Endodermal cell (in vitro differentiated cells): ENCODE results near the gene PPIL4. TPM values are rescaled to one million over a fixed set of nuclear protein-coding genes. Genes with fewer than 3 reads are reported as not detected.

Source experiments
- DNase-seq: peaks from one replicate; pipeline ENCODE4 v3.0.0-alpha.2; 2017
- H3K27ac ChIP-seq: 2 replicates; pipeline ENCODE4 v1.5.1; 2013; ENCODE audit warnings: mild to moderate bottlenecking, low read depth, low read length, moderate library complexity
- H3K27me3 ChIP-seq: 2 replicates; pipeline ENCODE4 v1.6.1; 2013; ENCODE audit warnings: mild to moderate bottlenecking, low read length, moderate library complexity; ENCODE audit not compliant: insufficient read depth, control insufficient read depth, poor library complexity, severe bottlenecking
- H3K36me3 ChIP-seq: 2 replicates; pipeline ENCODE4 v1.7.0; 2013; ENCODE audit warnings: mild to moderate bottlenecking, low read length, moderate library complexity; ENCODE audit not compliant: control insufficient read depth, insufficient read depth
- H3K4me1 ChIP-seq: one replicate; pipeline ENCODE4 v1.7.0; 2013; ENCODE audit warnings: low read length; ENCODE audit not compliant: control insufficient read depth, insufficient read depth
- H3K4me3 ChIP-seq: 2 replicates; pipeline ENCODE4 v1.5.1; 2013; ENCODE audit warnings: mild to moderate bottlenecking, low read length, moderate library complexity
- H3K9ac ChIP-seq: 2 replicates; pipeline ENCODE4 v1.6.1; 2013; ENCODE audit warnings: mild to moderate bottlenecking, low read length, moderate library complexity; ENCODE audit not compliant: poor library complexity, severe bottlenecking; ENCODE audit errors: extremely low read depth
- H3K9me3 ChIP-seq: 2 replicates; pipeline ENCODE4 v1.6.1; 2013; ENCODE audit warnings: mild to moderate bottlenecking, low read length, moderate library complexity; ENCODE audit not compliant: control insufficient read depth
- H3K27ac Mint-ChIP-seq: 2 replicates; pipeline ENCODE4 v1.8.0; 2020; ENCODE audit warnings: mixed read lengths
- H3K27me3 Mint-ChIP-seq: 2 replicates; pipeline ENCODE4 v1.8.0; 2021; ENCODE audit warnings: mild to moderate bottlenecking, mixed read lengths; ENCODE audit not compliant: insufficient read depth
- H3K36me3 Mint-ChIP-seq: 2 replicates; pipeline ENCODE4 v1.8.0; 2020; ENCODE audit warnings: low read depth, mixed read lengths
- H3K4me1 Mint-ChIP-seq: 2 replicates; pipeline ENCODE4 v1.8.0; 2020; ENCODE audit warnings: mixed read lengths
- H3K4me3 Mint-ChIP-seq: 2 replicates; pipeline ENCODE4 v1.8.0; 2020; ENCODE audit warnings: mild to moderate bottlenecking, moderate library complexity, mixed read lengths
- H3K9me3 Mint-ChIP-seq: 2 replicates; pipeline ENCODE4 v1.8.0; 2020; ENCODE audit warnings: mild to moderate bottlenecking, mixed read lengths
- WGBS, 2 experiments: methylation state at CpG; one replicate each; pipeline versions ENCODE4 v1.1.5 to v1.1.7; 2013; ENCODE audit warnings: missing lambda C conversion rate in 2 of 2, mixed read lengths in 1 of 2; ENCODE audit not compliant: insufficient coverage in 1 of 2, insufficient read length in 1 of 2; 5-methylcytosine and 5-hydroxymethylcytosine counted together
- total RNA-seq, 2 donors: library from RNA; stranded (reverse); fragmentation: NEBNext Ultra II Directional in 1 of 2; extraction: Animal tissue kit (Norgen Biotek cat#: 25700) in 1 of 2; gene quantifications; 2 replicates in 1 of 2; 3 replicates in 1 of 2; pipeline ENCODE4 v1.2.1, GENCODE V29; 2021
- TF ChIP-seq, protein P1 (sequence below): fragments of 200-600 bp; sonication (generic); conservative IDR thresholded peaks from 2 replicates; pipeline ENCODE4 v1.5.0; 2021; ENCODE audit warnings: antibody characterized with exemption, mild to moderate bottlenecking

Gene PPIL4
- total RNA-seq, 2 donors from 2014 or later = 35.8 to 41.7 TPM

GRCh38 chr6:149586149-149586548 lies 40.3 kb upstream of the PPIL4 start:
- H3K27ac Mint-ChIP-seq = no peak overlapping the region

DNA sequence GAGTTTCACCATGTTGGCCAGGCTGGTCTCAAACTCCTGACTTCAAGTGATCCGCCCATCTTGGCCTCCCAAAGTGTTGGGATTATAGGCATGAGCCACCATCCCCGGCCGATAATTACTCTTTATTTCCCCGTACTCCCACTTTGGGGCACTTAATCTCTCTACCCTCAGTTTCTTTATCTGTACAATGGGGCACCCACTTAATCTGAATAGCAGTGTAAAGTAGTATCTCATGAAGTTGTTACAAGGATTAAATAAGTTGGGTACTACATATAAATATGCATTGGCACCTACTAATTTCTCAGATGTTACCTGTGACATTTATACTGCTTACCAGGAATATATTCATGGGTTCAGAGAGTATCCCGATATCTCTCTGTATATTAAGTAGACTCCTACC lies 35.5 kb upstream of the PPIL4 start:
- 88 to 90% methylated on average over 4 to 5 of the region's 5 CpGs for WGBS, 2 experiments
- Mint-ChIP-seq H3K27ac (no peak overlapping the region), H3K9me3 (no peaks in the 10 kb centered on the region), H3K4me3 (no peak overlapping the region), H3K36me3 (peaks cover 59% of the 10 kb centered on the region), H3K27me3 (no peaks in the 10 kb centered on the region), H3K4me1 (no peaks in the 10 kb centered on the region)
- no peak overlapping the region for H3K4me3 ChIP-seq
- H3K27ac ChIP-seq = no peak overlapping the region
- DNase-seq = no peak
- TF ChIP-seq, protein P1, sequence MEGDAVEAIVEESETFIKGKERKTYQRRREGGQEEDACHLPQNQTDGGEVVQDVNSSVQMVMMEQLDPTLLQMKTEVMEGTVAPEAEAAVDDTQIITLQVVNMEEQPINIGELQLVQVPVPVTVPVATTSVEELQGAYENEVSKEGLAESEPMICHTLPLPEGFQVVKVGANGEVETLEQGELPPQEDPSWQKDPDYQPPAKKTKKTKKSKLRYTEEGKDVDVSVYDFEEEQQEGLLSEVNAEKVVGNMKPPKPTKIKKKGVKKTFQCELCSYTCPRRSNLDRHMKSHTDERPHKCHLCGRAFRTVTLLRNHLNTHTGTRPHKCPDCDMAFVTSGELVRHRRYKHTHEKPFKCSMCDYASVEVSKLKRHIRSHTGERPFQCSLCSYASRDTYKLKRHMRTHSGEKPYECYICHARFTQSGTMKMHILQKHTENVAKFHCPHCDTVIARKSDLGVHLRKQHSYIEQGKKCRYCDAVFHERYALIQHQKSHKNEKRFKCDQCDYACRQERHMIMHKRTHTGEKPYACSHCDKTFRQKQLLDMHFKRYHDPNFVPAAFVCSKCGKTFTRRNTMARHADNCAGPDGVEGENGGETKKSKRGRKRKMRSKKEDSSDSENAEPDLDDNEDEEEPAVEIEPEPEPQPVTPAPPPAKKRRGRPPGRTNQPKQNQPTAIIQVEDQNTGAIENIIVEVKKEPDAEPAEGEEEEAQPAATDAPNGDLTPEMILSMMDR = no peak
- H3K4me1 ChIP-seq = no peaks in the 10 kb centered on the region
- no peaks in the 10 kb centered on the region for H3K9me3 ChIP-seq
- H3K36me3 ChIP-seq = peaks cover 67% of the 10 kb centered on the region
- no peaks in the 10 kb centered on the region for H3K27me3 ChIP-seq
- H3K9ac ChIP-seq = no peak overlapping the region

More at GRCh38 chr6:149586149-149586548, 40.3 kb upstream of the PPIL4 start:
- no peak for DNase-seq
- H3K9me3 ChIP-seq = no peaks in the 10 kb centered on the region
- no peaks in the 10 kb centered on the region for H3K27me3 Mint-ChIP-seq
- H3K4me3 ChIP-seq = no peak overlapping the region
- H3K27ac ChIP-seq = no peak overlapping the region
- no peaks in the 10 kb centered on the region for H3K27me3 ChIP-seq
- no peaks in the 10 kb centered on the region for H3K4me1 Mint-ChIP-seq
- no peak overlapping the region for H3K9ac ChIP-seq
- peaks cover 70% of the 10 kb centered on the region for H3K36me3 ChIP-seq
- H3K4me3 Mint-ChIP-seq = no peak overlapping the region
- no peaks in the 10 kb centered on the region for H3K4me1 ChIP-seq
- H3K36me3 Mint-ChIP-seq = peaks cover 68% of the 10 kb centered on the region
- H3K9me3 Mint-ChIP-seq = no peaks in the 10 kb centered on the region
- TF ChIP-seq, protein P1 = no peak
- 93 to 100% methylated on average over 2 of the region's 2 CpGs for WGBS, 2 experiments

GRCh38 chr6:149580880-149581279 lies 35.0 kb upstream of the PPIL4 start:
- H3K36me3 ChIP-seq = peaks cover 66% of the 10 kb centered on the region
- no peaks in the 10 kb centered on the region for H3K27me3 Mint-ChIP-seq
- no peaks in the 10 kb centered on the region for H3K9me3 ChIP-seq
- H3K4me3 ChIP-seq = no peak overlapping the region
- H3K9ac ChIP-seq = no peak overlapping the region
- no peak overlapping the region for H3K27ac ChIP-seq
- no peaks in the 10 kb centered on the region for H3K4me1 Mint-ChIP-seq
- no peaks in the 10 kb centered on the region for H3K9me3 Mint-ChIP-seq
- no peaks in the 10 kb centered on the region for H3K4me1 ChIP-seq
- peaks cover 55% of the 10 kb centered on the region for H3K36me3 Mint-ChIP-seq
- H3K27ac Mint-ChIP-seq = no peak overlapping the region
- no peaks in the 10 kb centered on the region for H3K27me3 ChIP-seq
- H3K4me3 Mint-ChIP-seq = no peak overlapping the region
- 92 to 99% methylated on average over 4 to 5 of the region's 5 CpGs for WGBS, 2 experiments
- TF ChIP-seq, protein P1 = no peak
- DNase-seq = no peak
